ENCODE data around the gene HLX. TPM values are rescaled to one million over a fixed set of nuclear protein-coding genes. Genes with fewer than 3 reads are reported as not detected.

Gene HLX
- total RNA-seq, 1 experiment from 2014 or later, result 2.4 TPM

GRCh38 chr1:220880726-220881506, 1.7 kb downstream of the HLX start:
- DNase-seq (ENCODE audit: low read depth), result no peak

- no peak for DNase-seq (ENCODE audit: low read depth)
Measured at GRCh38 chr1:220882061-220882891, 3.0 kb downstream of the HLX start.

DNA sequence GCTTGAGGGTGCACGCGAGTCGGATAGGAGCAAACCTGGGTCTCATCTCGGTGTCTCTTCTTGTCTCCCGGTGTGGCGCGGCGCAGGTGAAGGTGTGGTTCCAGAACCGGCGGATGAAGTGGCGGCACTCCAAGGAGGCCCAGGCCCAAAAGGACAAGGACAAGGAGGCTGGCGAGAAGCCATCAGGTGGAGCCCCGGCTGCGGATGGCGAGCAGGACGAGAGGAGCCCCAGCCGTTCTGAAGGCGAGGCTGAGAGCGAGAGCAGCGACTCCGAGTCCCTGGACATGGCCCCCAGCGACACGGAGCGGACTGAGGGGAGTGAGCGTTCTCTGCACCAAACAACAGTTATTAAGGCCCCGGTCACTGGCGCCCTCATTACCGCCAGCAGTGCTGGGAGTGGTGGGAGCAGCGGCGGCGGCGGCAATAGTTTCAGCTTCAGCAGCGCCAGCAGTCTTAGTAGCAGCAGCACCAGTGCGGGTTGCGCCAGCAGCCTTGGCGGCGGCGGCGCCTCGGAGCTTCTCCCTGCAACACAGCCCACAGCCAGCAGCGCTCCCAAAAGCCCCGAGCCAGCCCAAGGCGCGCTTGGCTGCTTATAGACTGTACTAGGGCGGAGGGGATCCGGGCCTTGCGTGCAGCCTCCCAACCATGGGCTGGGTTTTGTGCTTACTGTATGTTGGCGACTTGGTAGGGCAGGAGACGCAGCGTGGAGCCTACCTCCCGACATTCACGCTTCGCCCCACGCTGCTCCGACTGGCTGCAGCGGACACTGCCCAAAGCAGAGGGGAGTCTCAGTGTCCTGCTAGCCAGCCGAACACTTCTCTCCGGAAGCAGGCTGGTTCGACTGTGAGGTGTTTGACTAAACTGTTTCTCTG, 5.1 kb downstream of the HLX start:
- DNase-seq (ENCODE audit: low read depth), result no peak

GRCh38 chr1:220884981-220885918, 6.0 kb downstream of the HLX start:
- no peak for DNase-seq (ENCODE audit: low read depth)

DNA sequence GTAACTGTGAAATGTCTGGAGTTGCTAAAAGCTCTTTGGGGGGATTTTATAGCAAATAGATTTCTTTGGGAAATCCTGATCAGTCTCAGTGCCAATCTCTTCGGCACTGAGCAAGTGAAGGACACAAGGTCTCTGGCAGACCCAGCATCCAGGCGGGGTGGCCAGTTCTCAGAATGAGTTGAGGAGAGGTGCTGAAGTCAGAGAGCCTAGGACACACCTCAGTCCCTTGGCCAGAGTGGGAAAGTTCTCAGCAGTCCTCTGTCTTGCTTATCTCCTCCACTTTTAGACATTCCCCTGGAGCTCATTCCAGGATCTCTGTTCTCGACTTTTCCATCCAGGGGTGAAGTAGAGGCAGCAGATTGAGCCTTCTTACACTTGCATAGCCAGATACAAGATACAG, 6.7 kb downstream of the HLX start:
- DNase-seq (ENCODE audit: low read depth), result no peak

DNA sequence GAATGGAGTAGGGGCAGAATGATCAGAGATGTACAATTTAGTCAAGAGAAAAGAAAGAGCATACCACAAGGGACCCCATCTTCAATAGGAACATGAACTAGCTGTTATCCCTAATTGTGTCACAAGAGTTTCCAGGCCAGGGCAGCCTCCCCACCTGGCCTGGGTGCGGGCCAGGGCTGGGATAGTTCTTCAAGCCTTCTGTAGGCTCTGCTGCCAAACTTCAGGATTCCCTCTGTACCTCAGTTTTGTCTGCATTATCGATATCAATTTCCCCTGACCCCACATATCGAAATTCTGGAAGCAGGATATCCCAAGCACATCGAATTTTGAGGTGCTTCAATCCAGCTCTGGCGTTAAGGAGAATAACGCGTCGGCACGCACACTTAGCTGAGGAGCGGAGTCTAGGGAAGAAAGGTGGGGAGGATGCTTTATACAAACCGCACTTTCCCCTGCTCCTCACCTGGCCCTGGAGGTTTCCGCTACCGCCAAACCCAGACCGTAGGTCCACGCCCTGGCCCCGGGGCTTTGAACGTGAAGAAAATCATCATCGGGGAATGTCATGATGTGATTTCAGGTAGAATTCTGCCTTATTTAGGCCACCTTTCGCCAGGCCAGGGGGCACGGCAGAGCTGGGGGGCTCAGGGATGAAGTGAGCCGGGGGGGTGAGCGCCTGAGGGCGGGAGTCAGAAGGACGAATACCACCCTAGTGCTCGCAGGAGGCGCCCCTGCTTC, 7.4 kb downstream of the HLX start:
- no peak for DNase-seq (ENCODE audit: low read depth)

- no peak for DNase-seq (ENCODE audit: low read depth)
Measured at GRCh38 chr1:220887202-220887519, 7.9 kb downstream of the HLX start.

DNA sequence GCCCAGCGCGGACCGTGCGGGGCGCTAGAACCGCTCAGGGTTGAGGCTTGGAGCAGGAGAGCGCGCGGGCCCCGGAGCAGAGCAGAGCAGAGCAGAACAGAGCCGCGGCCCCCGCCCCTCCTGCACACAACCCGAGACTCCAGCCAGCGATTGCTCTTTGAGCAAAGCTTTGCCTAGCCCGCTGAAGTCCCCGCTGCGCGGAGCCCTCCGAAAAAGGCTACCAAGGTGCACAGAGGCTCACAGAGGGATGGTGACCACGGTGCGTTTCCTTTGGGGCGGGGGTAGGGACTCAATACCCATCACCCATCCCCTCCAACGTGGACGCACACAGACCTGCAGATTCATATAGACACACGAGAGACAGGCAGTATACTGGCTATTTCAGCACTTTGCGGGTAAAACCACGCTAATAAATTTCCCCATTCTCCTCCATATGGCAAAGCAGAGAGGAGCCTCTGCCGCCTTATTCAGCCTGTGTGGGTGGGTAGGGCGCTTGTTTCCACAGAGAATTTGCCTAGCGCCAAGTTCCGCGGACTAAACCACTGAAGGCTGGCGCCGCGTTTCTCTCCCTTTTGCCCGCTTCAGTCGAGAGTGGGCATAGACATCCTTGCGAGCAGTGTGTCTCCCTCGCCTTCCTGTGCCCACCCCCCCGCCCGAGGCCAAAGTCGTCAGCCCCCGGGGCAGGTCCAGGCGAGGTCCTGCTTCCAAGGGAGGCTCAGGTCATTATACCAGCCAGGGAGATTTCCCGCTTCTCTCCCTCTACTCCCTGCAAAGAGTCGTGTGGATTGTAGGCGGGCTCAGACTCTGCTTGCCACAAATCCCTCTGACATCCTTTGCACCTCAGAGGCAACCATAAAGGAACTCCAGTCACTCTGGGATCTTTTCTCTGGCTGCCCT, 8.5 kb downstream of the HLX start:
- no peak for DNase-seq (ENCODE audit: low read depth)

GRCh38 chr1:220888417-220888986, 9.3 kb downstream of the HLX start:
- no peak for DNase-seq (ENCODE audit: low read depth)

DNA sequence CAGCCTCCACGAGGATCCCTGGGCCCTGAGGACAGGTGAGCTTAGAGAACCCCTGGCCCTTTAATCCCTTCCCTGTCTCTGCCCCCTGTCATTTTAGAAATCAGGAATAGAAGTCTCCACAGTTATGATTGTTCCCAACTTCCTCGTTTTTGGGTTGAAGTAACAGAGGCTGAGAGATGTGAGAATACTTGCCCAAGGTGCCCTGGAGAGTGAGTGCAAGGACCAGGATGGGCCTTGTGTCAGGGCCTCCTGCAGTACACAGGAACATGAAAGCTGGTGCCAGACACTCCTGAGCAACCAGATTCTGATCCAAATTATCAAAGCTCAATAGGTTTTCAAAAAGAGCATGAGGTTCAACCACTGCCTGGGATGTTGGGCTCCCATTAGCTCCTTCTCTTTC, 10.1 kb downstream of the HLX start:
- no peak for DNase-seq (ENCODE audit: low read depth)

- no peak for DNase-seq (ENCODE audit: low read depth)
Measured at GRCh38 chr1:220889848-220890287, 10.6 kb downstream of the HLX start.

DNA sequence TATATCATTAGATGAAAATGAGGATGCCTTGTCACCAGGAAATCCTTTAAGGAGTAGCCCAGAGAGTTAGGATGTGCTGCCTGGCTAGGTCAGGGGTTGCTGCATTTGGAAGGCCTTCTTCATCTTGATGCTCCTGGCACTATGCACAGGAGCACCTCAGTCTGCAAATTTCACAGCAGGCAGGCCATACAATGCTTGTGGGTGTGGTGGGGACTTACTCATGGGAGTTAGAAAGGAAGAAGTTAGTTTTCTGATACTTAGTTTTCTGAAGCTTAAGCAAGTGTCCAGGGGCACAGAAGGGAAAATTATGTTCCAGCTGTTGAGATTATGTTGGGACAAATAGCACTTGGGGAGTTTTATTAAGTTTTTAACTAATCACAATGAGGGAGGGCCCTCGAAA, 11.4 kb downstream of the HLX start:
- DNase-seq (ENCODE audit: low read depth), result no peak

DNA sequence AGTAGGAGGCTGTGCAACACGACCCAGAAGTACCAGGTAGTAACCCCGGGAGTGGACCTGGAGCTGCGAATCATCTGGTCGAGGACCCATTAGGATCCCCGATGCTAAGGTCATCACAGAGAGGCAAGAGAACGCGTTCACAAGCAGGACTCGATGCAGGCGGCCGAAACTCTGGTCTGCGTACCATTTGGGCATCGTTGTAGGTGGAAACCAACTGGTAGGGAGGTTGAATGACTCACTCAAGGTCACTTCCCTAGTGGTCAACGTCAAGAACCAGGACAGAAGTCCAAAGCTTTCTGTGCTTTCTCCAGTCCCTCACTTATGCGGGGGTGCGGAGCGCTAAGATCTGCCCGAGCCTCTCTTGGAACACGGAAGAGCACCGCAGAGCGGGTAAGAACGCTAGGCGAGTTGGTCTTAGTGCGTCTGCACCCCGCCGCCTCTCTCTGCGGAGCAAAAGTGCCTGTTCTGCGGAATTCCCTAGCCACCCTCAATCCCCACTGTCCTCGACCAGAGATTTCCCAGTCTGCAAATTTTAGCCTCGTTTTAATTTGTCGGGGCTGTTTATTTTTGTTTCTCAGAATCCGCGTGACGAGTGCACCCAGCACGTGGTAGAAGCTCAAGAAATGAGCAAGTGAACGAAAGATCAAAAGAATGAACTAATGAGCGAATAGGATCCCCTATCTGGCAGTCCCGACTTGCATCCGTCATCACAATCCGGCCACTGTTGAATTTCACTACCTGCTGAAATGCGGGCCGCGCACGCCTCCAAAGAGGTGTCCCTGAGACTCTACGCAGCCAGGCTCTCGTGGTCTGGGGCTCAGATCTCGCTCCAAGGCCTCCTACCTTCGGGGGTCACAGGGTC, 12.2 kb downstream of the HLX start:
- no peak for DNase-seq (ENCODE audit: low read depth)

- DNase-seq (ENCODE audit: low read depth), result no peak
Measured at GRCh38 chr1:220892086-220892376, 12.8 kb downstream of the HLX start.

GRCh38 chr1:220892997-220893700, 13.9 kb downstream of the HLX start:
- DNase-seq (ENCODE audit: low read depth), result no peak

GRCh38 chr1:220893701-220894024, 14.4 kb downstream of the HLX start:
- no peak for DNase-seq (ENCODE audit: low read depth)
